ENCODE data around the gene POLR1D. TPM values are rescaled to one million over a fixed set of nuclear protein-coding genes. Genes with fewer than 3 reads are reported as not detected.
A peak's percentile ranks its signal among the peaks of the same experiment; 100 is the strongest.

Gene POLR1D
- total and polyA plus RNA-seq, 10 donors = 64.2 to 134 (median 104) TPM

DNA sequence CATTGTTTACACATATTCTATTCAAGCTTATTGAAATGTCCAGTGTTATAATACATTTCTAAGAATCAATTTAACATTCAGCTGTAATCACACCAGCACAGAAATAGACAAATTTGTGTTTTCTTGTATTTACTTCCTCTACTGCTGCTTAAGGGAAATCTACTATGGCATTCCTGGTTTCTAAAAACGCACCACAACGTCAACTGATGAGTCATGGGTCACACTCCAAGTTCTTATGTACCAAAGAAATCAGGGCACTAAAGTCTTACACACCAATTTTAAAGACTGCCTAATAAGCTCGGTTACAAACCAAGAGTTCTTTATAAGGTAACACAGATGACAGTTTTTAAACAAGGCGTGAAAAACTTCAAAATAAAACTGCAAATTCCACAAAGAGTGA lies 14.6 kb upstream of the POLR1D start:
- Histone ChIP-seq H3K27me3 (replicated peaks in 1 of 7) (no peaks in the 10 kb centered on the region), H3K27ac (no peak overlapping the region), H3K4me3 (no peak overlapping the region), H3K36me3 (no peaks in the 10 kb centered on the region), H3K4me1 (peaks cover 0 to 43% (median 11%) of the 10 kb centered on the region in 6 donors), H3K9me3 (no peaks in the 10 kb centered on the region)
- 45 to 58% (median 53%) methylated on average over 4 of the region's 4 CpGs for WGBS, 5 donors
- DNase-seq = no peak
- intact Hi-C loops (cut with DNase I; ENCODE audit: low total_unique reads) = no loop called here
- TF ChIP-seq POLR2A (IDR thresholded peaks at IDR 0.05) = no peak
- TF ChIP-seq, protein P1, sequence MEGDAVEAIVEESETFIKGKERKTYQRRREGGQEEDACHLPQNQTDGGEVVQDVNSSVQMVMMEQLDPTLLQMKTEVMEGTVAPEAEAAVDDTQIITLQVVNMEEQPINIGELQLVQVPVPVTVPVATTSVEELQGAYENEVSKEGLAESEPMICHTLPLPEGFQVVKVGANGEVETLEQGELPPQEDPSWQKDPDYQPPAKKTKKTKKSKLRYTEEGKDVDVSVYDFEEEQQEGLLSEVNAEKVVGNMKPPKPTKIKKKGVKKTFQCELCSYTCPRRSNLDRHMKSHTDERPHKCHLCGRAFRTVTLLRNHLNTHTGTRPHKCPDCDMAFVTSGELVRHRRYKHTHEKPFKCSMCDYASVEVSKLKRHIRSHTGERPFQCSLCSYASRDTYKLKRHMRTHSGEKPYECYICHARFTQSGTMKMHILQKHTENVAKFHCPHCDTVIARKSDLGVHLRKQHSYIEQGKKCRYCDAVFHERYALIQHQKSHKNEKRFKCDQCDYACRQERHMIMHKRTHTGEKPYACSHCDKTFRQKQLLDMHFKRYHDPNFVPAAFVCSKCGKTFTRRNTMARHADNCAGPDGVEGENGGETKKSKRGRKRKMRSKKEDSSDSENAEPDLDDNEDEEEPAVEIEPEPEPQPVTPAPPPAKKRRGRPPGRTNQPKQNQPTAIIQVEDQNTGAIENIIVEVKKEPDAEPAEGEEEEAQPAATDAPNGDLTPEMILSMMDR (IDR thresholded peaks at IDR 0.05 in 8 of 11, conservative IDR thresholded peaks at IDR 0.05 in 3 of 11) = no peak
- no peak for TF ChIP-seq POLR2AphosphoS5 (IDR thresholded peaks at IDR 0.05)

DNA sequence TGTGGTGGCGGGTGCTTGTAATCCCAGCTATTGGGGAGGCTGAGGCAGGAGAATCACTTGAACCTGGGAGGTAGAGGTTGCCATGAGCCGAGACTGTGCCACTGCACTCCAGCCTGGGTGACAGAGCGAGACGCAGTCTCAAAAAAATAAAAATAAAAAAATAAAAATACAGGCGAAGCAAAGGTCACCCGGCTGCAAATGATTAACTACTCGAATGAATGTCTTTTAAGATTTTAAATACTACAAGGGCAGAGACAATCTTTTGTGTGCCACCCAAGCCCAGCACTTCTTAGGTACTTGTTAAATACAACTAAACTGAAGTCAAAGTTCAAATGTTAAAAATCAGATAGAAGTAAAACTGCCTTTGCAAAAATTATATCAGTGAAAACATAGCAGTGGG lies 8.1 kb upstream of the POLR1D start:
- Histone ChIP-seq H3K4me3 (no peak overlapping the region), H3K27me3 (replicated peaks in 1 of 7) (no peaks in the 10 kb centered on the region), H3K4me1 (peaks cover 3 to 35% (median 9%) of the 10 kb centered on the region in 6 donors), H3K9me3 (peaks cover 0 to 9% (median 0%) of the 10 kb centered on the region in 8 donors), H3K36me3 (peaks cover 0 to 10% (median 0%) of the 10 kb centered on the region in 6 donors), H3K27ac (no peak overlapping the region)
- intact Hi-C loops (cut with DNase I; ENCODE audit: low total_unique reads) = no loop called here
- no peak for TF ChIP-seq POLR2A (IDR thresholded peaks at IDR 0.05)
- DNase-seq = no peak
- 87 to 99% (median 95%) methylated on average over 7 of the region's 7 CpGs for WGBS, 5 donors

DNA sequence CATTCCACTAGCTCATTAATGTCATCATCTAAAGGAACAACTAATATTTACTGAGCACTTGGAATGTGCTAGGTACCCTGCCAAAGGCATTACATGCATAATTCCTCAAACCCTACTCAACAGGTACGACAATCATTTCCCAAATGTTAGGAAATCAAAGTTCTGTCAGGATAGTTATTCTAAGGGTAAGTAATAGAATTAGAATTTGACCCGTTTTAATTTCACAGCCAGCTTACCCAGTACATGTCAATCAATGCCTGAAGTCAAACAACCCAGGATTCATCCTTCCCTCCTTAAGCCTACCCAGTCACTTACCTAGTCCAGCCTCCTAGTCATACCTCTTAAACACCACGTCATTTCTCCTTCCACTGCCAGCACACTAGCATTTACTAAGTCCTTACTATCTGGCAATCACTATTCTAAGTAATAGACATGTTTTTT lies 3.8 kb upstream of the POLR1D start:
- Histone ChIP-seq H3K4me3 (no peak overlapping the region), H3K27me3 (replicated peaks in 1 of 7) (no peaks in the 10 kb centered on the region), H3K27ac (no peak overlapping the region), H3K4me1 (peaks cover 15 to 44% (median 28%) of the 10 kb centered on the region in 6 donors), H3K9me3 (peaks cover 0 to 9% (median 0%) of the 10 kb centered on the region in 8 donors), H3K36me3 (peaks cover 0 to 10% (median 0%) of the 10 kb centered on the region in 6 donors)
- no peak for TF ChIP-seq POLR2A (IDR thresholded peaks at IDR 0.05)
- no peak for TF ChIP-seq POLR2AphosphoS5 (IDR thresholded peaks at IDR 0.05)
- TF ChIP-seq, protein P1 (IDR thresholded peaks at IDR 0.05 in 8 of 11, conservative IDR thresholded peaks at IDR 0.05 in 3 of 11) = no peak
- WGBS, 5 donors = 92 to 95% (median 92%) methylated on average over 3 of the region's 3 CpGs
- DNase-seq = no peak
- intact Hi-C loops (cut with DNase I; ENCODE audit: low total_unique reads) = no loop called here

DNA sequence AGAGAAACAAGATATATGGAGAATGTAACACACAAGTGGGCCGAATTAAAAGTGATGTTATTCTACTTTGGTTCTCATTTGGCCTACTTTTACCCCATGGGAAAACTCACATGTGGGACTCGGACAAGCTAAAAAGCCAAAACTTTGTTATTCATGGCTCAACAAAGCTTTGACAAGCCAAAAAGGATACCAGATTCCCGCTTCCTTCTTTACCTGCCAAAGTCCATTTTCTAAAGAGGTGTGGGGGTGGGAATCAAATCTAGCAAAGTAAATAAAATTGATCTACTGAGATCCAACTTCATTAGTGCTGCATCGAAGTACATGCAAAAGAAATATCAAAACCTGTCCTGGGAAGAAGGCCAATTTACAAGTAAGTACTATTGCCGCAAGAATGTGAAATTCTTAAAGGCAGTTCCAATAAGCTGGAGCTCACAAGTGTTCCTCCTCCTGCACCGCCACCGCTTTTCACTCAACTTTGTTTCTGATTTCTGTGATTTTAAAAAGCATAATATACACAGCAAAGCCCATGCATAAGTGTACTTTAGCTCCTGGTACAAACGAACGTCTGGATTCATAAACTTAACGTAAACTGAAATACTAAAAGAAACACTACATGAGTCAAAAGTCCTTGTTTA lies 2.5 kb upstream of the POLR1D start:
- peaks cover 18 to 57% (median 41%) of the 10 kb centered on the region in 6 donors for H3K4me1 ChIP-seq
- peaks cover 0 to 16% (median 3%) of the 10 kb centered on the region in 6 donors for H3K36me3 ChIP-seq
- intact Hi-C loops (cut with DNase I; ENCODE audit: low total_unique reads) = no loop called here
- no peaks in the 10 kb centered on the region for H3K27me3 ChIP-seq (replicated peaks in 1 of 7)
- no peak for DNase-seq
- TF ChIP-seq POLR2A (IDR thresholded peaks at IDR 0.05) = no peak
- no peak for TF ChIP-seq POLR2AphosphoS5 (IDR thresholded peaks at IDR 0.05)
- TF ChIP-seq, protein P1 (IDR thresholded peaks at IDR 0.05 in 8 of 11, conservative IDR thresholded peaks at IDR 0.05 in 3 of 11) = no peak
- H3K9me3 ChIP-seq = peaks cover 0 to 9% (median 0%) of the 10 kb centered on the region in 8 donors
- peak overlapping the region; percentile 81 to 98 (median 91) for H3K4me3 ChIP-seq
- 48 to 51% (median 50%) methylated on average over 10 of the region's 10 CpGs for WGBS, 5 donors
- H3K27ac ChIP-seq = peak overlapping the region in 3 of 8 donors; percentile 96 to 98 (median 97)

All from spleen (tissue), 11 donors.